Measurements from ENCODE around the gene PDGFC. TPM values are rescaled to one million over a fixed set of nuclear protein-coding genes. Genes with fewer than 3 reads are reported as not detected.

PDGFC gene
- total and polyA plus RNA-seq, 2 of the 13 experiments (the other 11 are each of a cell fraction or from before 2014, with no cell fraction given): 4.6 to 9.1 TPM

DNA sequence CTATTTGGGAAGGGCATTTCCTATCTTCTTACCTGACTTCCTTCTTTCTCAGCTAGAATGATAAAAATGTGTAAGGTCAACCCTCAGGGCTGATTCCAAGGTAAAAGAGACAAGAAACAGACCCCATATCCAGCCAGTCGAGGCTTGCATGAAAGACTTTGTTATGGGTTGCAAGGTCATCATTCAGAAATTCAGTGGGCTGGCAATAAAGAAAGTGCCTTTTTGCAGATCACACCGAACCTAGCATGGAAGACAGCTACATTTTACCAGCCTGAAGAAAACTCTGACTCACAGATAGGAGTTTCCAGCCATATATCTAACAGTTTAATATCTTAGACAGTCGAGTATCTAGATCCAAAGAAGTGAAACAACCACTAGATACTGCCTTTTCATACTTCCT, 87.4 kb downstream of the PDGFC start (continued):
- TF ChIP-seq, protein P1, sequence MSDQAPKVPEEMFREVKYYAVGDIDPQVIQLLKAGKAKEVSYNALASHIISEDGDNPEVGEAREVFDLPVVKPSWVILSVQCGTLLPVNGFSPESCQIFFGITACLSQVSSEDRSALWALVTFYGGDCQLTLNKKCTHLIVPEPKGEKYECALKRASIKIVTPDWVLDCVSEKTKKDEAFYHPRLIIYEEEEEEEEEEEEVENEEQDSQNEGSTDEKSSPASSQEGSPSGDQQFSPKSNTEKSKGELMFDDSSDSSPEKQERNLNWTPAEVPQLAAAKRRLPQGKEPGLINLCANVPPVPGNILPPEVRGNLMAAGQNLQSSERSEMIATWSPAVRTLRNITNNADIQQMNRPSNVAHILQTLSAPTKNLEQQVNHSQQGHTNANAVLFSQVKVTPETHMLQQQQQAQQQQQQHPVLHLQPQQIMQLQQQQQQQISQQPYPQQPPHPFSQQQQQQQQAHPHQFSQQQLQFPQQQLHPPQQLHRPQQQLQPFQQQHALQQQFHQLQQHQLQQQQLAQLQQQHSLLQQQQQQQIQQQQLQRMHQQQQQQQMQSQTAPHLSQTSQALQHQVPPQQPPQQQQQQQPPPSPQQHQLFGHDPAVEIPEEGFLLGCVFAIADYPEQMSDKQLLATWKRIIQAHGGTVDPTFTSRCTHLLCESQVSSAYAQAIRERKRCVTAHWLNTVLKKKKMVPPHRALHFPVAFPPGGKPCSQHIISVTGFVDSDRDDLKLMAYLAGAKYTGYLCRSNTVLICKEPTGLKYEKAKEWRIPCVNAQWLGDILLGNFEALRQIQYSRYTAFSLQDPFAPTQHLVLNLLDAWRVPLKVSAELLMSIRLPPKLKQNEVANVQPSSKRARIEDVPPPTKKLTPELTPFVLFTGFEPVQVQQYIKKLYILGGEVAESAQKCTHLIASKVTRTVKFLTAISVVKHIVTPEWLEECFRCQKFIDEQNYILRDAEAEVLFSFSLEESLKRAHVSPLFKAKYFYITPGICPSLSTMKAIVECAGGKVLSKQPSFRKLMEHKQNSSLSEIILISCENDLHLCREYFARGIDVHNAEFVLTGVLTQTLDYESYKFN (CRISPR knock-in tag; conservative IDR thresholded peaks at IDR 0.05): no peak
- TF ChIP-seq ZNF143 (CRISPR knock-in tag; IDR thresholded peaks at IDR 0.05): no peak

DNA sequence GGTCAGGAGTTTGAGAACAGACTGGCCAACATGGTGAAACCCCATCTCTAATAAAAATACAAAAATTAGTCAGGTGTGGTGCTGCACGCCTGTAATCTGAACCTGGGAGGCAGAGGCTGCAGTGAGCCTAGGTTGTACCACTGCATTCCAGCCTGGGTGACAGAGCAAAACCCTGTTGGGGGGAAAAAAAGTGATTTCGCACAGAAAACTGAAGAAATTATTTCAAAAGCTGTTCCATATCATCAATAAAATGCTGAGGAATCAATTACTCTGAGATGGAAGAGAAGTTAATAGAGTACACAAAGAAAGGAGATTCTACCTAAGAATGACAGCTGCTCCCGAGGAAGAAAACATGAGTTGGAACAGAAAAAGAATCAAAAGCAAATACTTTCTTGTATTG, 95.9 kb downstream of the PDGFC start:
- intact Hi-C loops (cut with micrococcal nuclease; ENCODE audit: unreplicated experiment): no loop called here
- FAIRE-seq: no peak
- in situ Hi-C loops (cut with HindIII; ENCODE audit: extremely low pct_ligation_motif_present, low pct_unique_long_range_greater_than_20kb): no loop called here

More for the DNA sequence above, 95.9 kb downstream of the PDGFC start:
- Histone ChIP-seq H3K9me3 (ENCODE audit: low read length) (no peaks in the 10 kb centered on the region), H3K4me3 (replicated peaks in 1 of 3; ENCODE audit: insufficient read depth in 1 of 3, low read depth in 2 of 3, low read length in 3 of 3) (no peak overlapping the region), H4K20me1 (ENCODE audit: insufficient read depth, low read length) (no peaks in the 10 kb centered on the region), H3K27me3 (ENCODE audit: control insufficient read depth in 1 of 2, insufficient read depth in 2 of 2, low read length in 2 of 2) (no peaks in the 10 kb centered on the region), H2AFZ (ENCODE audit: low read length) (no peak overlapping the region), H3K4me1 (ENCODE audit: insufficient read depth, low read length) (no peaks in the 10 kb centered on the region), H3K36me3 (replicated peaks in 1 of 2; ENCODE audit: control insufficient read depth in 1 of 2, insufficient read depth in 2 of 2, low read length in 2 of 2) (no peaks in the 10 kb centered on the region), H3K4me2 (ENCODE audit: low read depth, low read length) (no peak overlapping the region), H3K9ac (ENCODE audit: insufficient read depth, low read depth, low read length) (no peak overlapping the region), H3K79me2 (ENCODE audit: insufficient read depth, low read length) (no peaks in the 10 kb centered on the region), H3K27ac (ENCODE audit: extremely low read length, insufficient read depth, low read length) (no peak overlapping the region)
- BruUV-seq (replicated peaks): no TSS peak
- ATAC-seq (no peak), DNase-seq (ENCODE audit: low spot score) (no peak)
- POLR2A ChIA-PET: no interaction called here
- CTCF ChIA-PET (ENCODE audit: low intra/inter-chr PET ratio, low total read pairs): no interaction called here
- TF ChIP-seq MAFK (conservative IDR thresholded peaks at IDR 0.05 in 1 of 2, IDR thresholded peaks at IDR 0.05 in 1 of 2; ENCODE audit: low read length in 2 of 2) (peak; percentile 21 to 52; a peak in 3 of 4 replicates), ZNF101 (CRISPR knock-in tag; IDR thresholded peaks at IDR 0.05; ENCODE audit: borderline replicate concordance, low read depth) (no peak), MAFF (IDR thresholded peaks at IDR 0.05; ENCODE audit: low read depth, low read length) (peak; percentile 42; the same call in 1 of the 2 replicates)
- 87% methylated on average over 3 of the region's 3 CpGs for whole genome bisulfite sequencing (ENCODE audit: low lambda C conversion rate)

All from HepG2 (cell line).